Measurements from ENCODE around the gene ACOX1. TPM values are rescaled to one million over a fixed set of nuclear protein-coding genes. Genes with fewer than 3 reads are reported as not detected.
"Not testable (repeated sequence)": the region's sequence is repeated elsewhere in the genome, so short reads cannot be mapped to it uniquely, and the experiment has no call there.

ACOX1 gene
- total RNA-seq, 1 donor from 2014 or later = 39.3 TPM

- DNase-seq (ENCODE audit: low read depth in 2 of 2) = no peak
Measured at GRCh38 chr17:75981019-75981615, 2.2 kb upstream of the ACOX1 start.

- peak in 1 of 2 donors; percentile 15 for DNase-seq (ENCODE audit: low read depth in 2 of 2)
Measured at GRCh38 chr17:75980188-75981018, 1.4 kb upstream of the ACOX1 start.

- DNase-seq (ENCODE audit: low read depth in 2 of 2) = no peak
Measured at GRCh38 chr17:75979705-75980187, 780 bp upstream of the ACOX1 start.

- DNase-seq (ENCODE audit: low read depth in 2 of 2) = no peak
Measured at GRCh38 chr17:75976175-75976848, 2.7 kb downstream of the ACOX1 start.

GRCh38 chr17:75975757-75976174, 3.2 kb downstream of the ACOX1 start:
- DNase-seq (ENCODE audit: low read depth in 2 of 2) = no peak

DNA sequence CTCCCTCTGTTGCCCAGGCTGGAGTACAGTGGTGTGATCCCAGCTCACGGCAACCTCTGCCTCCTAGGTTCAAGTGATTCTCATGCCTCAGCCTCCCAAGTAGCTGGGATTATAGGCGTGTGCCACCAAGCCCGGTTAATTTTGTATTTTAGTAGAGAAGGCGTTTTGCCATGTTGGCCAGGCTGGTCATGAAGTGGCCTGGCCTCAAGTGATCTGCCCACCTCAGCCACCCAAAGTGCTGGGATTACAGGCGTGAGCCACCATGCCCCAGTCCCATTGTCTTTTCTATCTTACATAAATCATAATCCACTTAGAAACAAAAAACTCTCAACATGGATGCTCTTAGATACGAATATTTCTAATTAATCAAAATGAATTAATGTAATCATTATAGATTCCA, 3.8 kb downstream of the ACOX1 start:
- DNase-seq (ENCODE audit: low read depth in 2 of 2) = not testable (repeated sequence)

DNA sequence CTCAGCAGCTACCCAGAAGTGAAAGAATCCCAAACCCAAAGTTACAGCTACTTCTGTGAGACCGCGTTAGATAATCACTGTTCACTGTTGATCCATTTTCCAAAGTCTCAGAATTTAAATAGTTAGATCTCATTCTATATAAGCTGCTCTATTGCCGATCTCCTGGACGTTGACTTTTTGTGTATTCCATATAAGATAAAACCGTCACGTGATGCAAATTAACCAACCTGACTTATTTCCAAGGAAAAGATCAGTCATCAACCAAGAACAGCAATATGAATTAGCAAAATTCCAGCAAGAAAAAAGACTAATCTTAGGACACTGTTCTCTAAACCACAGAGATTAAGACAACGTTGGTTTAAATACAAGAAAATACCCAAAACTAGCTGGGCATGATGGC, 8.3 kb downstream of the ACOX1 start:
- DNase-seq (ENCODE audit: low read depth in 2 of 2) = no peak

- DNase-seq (ENCODE audit: low read depth in 2 of 2) = peak in 1 of 2 donors; percentile 63
Measured at GRCh38 chr17:75970011-75970523, 8.9 kb downstream of the ACOX1 start.

- not testable (repeated sequence) for DNase-seq (ENCODE audit: low read depth in 2 of 2)
Measured at GRCh38 chr17:75969044-75969443, 9.9 kb downstream of the ACOX1 start.

- no peak for DNase-seq (ENCODE audit: low read depth in 2 of 2)
Measured at GRCh38 chr17:75965468-75965867, 13.5 kb downstream of the ACOX1 start.

DNA sequence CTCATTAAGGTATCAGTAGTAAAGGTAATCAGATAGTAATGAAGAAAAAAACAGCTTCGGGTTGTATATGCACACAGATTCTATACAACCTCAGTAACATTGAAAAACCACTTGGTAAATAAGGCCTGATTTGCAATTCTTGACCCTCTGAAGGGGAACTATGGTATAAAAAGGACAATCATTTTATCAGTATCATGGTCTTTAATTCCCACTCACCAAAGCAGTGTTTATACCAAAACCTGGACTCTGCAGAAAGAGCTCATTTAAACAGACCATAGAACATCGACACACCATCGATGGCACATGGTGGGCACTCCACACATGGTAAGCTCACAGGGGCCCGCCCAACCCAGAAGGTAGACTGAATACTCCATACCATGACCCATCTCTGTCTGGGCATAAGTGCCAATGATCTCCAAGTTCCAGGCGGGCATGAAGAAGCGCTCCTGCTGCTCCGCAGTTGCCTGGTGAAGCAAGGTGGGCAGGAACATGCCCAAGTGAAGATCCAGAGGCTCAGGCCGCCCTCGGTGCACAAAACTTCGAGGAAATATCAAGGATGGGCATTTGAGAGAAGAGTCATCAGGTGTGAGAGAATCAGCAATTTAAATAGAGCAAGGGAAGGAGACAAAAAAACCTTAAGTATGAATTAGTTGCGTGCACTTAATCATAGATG, 19.0 kb downstream of the ACOX1 start:
- DNase-seq (ENCODE audit: low read depth in 2 of 2) = no peak

DNA sequence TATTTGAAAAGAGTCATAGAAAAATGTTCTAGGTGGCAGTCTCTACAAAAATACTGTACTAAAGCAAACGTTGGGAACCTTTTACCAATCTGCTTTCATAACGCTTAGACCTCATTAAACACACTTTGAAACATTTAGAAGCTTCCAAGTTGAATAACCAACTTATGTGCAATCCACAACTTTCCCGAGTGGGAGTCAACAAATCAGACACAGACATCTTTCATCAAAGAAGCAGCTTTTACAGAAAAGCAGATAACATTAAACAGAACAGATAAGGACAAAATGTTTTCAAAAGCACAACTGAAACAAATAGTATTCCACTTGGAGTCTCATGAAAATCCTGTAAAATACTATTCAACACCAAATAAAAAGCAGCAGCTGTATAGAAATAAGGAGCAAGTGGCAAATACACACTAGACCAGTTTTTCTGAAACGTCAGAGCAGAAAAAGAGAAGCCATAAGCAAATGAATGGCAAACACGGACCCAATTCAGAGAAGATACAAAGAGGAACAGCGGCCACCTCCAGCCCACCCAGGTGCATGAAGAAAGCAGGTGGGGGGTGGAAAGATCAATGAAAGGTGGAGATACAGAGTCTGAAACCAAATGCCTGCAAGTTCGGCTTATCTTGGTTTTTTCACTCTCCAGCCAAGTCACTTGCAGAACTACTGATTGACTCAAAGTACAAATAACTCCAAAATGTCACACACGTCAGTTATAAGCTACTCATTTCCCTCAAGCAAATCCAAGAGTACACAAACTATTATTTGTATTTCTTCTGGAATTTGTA, 19.7 kb downstream of the ACOX1 start:
- no peak for DNase-seq (ENCODE audit: low read depth in 2 of 2)

DNA sequence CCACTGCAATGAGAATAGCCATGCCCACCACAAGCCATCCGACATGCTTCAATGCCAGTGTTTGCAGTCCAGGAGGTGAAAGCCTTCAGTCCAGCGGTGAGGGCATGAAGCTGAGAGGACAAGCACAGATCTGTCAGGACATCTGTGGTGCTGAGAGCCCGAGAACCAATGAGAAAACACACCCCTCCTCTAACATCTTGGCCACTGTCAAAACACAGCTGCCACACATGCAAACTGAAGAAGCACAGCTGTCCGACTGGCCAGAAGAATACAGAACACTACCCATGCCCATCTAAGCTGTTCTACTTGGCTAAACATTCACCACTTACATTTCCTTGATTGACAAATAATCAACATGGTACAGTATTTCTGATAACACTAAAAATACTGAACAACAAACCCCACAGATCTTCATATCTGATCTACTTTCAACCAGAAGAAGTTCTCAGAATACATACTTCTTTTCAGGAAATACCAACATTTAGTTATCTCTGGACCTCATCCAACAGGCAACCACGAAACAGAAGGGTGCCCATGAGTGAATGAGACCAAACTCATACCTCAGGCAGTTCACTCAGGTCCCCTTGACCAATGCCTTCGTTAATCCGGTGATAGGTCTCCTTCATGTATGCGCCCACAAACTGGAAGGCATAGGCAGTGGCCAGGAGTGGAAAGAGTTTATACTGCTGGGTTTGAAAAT, 28.0 kb downstream of the ACOX1 start:
- no peak for DNase-seq (ENCODE audit: low read depth in 2 of 2)

DNA sequence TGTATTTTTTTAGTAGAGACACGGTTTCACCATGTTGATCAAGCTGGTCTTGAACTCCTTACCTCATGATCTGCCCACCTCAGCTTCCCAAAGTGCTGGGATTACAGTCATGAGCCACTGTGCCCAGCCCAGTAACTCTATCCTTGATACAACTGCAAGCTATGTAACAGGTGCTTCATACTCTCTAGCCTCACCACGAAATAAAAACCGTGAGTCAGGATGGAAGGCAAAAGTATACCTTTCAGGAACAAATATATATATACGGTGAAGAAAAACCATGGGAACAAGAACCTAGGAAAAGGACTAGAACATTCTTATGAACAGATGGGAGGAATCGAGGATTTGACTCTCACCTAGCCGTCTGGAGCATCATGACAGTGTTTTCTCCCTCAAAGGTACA, 28.5 kb downstream of the ACOX1 start:
- no peak for DNase-seq (ENCODE audit: low read depth in 2 of 2)

- no peak for DNase-seq (ENCODE audit: low read depth in 2 of 2)
Measured at GRCh38 chr17:75945211-75945610, 33.8 kb downstream of the ACOX1 start.

- no peak for DNase-seq (ENCODE audit: low read depth in 2 of 2)
Measured at GRCh38 chr17:75943491-75943890, 35.5 kb downstream of the ACOX1 start.

DNA sequence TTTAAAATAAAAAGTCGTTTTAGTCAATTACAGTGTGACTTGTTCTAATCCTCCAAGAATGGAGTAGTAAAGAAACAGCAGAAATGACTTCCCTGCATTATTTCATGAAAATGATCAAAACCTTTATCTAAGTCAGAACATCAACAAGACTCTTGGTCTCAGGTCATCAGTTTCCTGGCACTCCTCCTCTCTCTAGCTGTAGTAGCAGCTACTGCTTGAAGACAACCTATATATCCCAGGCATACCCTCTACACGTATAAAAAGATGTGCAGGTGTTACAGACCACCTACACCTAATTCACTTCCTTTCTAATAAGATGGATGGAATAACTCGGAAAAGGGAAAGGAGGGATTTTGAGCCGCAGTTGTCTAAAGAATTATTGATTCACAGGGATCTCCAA, 36.5 kb downstream of the ACOX1 start:
- DNase-seq (ENCODE audit: low read depth in 2 of 2) = no peak

- DNase-seq (ENCODE audit: low read depth in 2 of 2) = no peak
Measured at GRCh38 chr17:75941442-75941819, 37.5 kb downstream of the ACOX1 start.

DNA sequence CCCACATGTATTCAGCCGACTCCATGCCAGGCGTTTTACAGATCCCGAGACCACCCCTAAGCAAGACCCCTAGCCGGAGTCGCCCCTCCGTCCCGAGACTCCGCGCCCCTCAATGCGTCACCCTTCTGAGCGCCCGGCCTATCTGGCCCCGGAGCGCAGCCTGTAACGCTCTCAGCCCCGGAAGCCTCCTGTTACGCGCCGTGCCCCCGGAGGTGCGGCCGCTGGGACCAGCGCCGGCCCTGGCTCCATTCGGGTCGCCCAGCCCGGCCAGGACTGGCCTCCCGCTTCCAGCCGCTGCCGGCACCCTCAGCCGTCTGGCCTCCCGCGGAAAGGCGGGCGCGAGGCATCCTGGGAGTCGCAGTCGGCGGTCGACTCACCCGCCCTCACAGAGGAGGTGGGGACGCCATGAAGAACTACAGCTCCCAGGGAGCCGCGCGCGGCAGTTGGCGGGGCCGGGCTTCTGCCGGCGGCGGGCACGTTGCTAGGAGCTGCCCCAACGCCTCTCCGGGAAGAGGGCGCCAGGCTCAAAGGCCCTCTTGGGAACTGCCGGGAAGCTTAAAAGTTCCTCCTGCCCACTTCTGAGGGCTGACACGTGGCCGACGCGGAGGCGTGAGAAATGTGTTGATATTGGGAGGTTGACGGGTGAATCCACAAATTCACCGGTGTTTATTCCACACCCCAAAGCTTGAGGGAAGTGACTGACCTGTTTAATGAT, 38.1 kb downstream of the ACOX1 start, which contains the start of gene FBF1:
Gene FBF1, minus strand, starts transcription at position 316 of the 715 bp plus-strand sequence. CDS start 2,893 bp downstream, outside the sequence.
- peak; percentile 78 to 94 for DNase-seq (ENCODE audit: low read depth in 2 of 2)
